Hepatocyte (in vitro differentiated cells): ENCODE results near the gene TLR10.

ENCODE experiments used
- CTCF ChIP-seq: fragments of 200-600 bp; sonication (generic); IDR thresholded peaks from 2 replicates; pipeline ENCODE4 v1.5.1; 2016; ENCODE audit warnings: antibody characterized with exemption, mild to moderate bottlenecking; ENCODE audit not compliant: poor library complexity
- EZH2 ChIP-seq: fragments of 200-600 bp; sonication (generic); IDR thresholded peaks from 2 replicates; pipeline ENCODE4 v1.6.1; 2016; ENCODE audit warnings: antibody characterized with exemption, mild to moderate bottlenecking, borderline replicate concordance
- EZH2phosphoT487 ChIP-seq: fragments of 200-600 bp; sonication (generic); IDR thresholded peaks from one replicate; pipeline ENCODE4 v1.6.1; 2018; ENCODE audit warnings: antibody characterized with exemption, mild to moderate bottlenecking, low read depth, moderate library complexity; ENCODE audit not compliant: unreplicated experiment, severe bottlenecking

- TF ChIP-seq CTCF (no peak), EZH2 (no peak), EZH2phosphoT487 (no peak)
These were observed 295 bp upstream of the TLR10 start for GRCh38 chr4:38783109-38783460.
